Kidney epithelial cell (primary cell): ENCODE measurements around the gene HIBADH. TPM values are rescaled to one million over a fixed set of nuclear protein-coding genes. Genes with fewer than 3 reads are reported as not detected.
A peak's percentile ranks its signal among the peaks of the same experiment; 100 is the strongest.
"Not testable (repeated sequence)": the region's sequence is repeated elsewhere in the genome, so short reads cannot be mapped to it uniquely, and the experiment has no call there.

Experiments
- DNase-seq: peaks from one replicate; pipeline ENCODE4 v3.0.0-alpha.2; 2010; ENCODE audit warnings: low read depth
- H3K27me3 ChIP-seq: 2 replicates; pipeline ENCODE4 v1.6.0; 2011; ENCODE audit warnings: low read length; ENCODE audit not compliant: control insufficient read depth, insufficient read depth
- H3K36me3 ChIP-seq: 2 replicates; pipeline ENCODE4 v1.5.1; 2011; ENCODE audit warnings: low read length; ENCODE audit not compliant: control insufficient read depth, insufficient read depth
- H3K4me3 ChIP-seq: 2 replicates; pipeline ENCODE4 v1.5.1; 2011; ENCODE audit warnings: low read depth, mild to moderate bottlenecking, control low read depth, low read length
- total RNA-seq: library from RNA; depleted of rRNA; stranded (reverse); fragments of >200 nt; gene quantifications from 2 replicates; pipeline ENCODE4 v1.2.3, GENCODE V29; 2015
- TF ChIP-seq, protein P1 (sequence below): IDR thresholded peaks from 2 replicates; pipeline ENCODE4 v1.5.1; 2011; ENCODE audit warnings: mild to moderate bottlenecking, moderate library complexity, low read length, control low read depth, inconsistent platforms; ENCODE audit not compliant: insufficient read depth, poor library complexity, severe bottlenecking

Gene HIBADH
- total RNA-seq, 1 donor from 2014 or later, result 44.3 TPM

GRCh38 chr7:27678617-27679260 lies 16.1 kb upstream of the HIBADH start:
- Histone ChIP-seq H3K27me3 (no peaks in the 10 kb centered on the region), H3K4me3 (no peak overlapping the region), H3K36me3 (no peaks in the 10 kb centered on the region)
- DNase-seq, result no peak
- TF ChIP-seq, protein P1, sequence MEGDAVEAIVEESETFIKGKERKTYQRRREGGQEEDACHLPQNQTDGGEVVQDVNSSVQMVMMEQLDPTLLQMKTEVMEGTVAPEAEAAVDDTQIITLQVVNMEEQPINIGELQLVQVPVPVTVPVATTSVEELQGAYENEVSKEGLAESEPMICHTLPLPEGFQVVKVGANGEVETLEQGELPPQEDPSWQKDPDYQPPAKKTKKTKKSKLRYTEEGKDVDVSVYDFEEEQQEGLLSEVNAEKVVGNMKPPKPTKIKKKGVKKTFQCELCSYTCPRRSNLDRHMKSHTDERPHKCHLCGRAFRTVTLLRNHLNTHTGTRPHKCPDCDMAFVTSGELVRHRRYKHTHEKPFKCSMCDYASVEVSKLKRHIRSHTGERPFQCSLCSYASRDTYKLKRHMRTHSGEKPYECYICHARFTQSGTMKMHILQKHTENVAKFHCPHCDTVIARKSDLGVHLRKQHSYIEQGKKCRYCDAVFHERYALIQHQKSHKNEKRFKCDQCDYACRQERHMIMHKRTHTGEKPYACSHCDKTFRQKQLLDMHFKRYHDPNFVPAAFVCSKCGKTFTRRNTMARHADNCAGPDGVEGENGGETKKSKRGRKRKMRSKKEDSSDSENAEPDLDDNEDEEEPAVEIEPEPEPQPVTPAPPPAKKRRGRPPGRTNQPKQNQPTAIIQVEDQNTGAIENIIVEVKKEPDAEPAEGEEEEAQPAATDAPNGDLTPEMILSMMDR, result no peak

DNA sequence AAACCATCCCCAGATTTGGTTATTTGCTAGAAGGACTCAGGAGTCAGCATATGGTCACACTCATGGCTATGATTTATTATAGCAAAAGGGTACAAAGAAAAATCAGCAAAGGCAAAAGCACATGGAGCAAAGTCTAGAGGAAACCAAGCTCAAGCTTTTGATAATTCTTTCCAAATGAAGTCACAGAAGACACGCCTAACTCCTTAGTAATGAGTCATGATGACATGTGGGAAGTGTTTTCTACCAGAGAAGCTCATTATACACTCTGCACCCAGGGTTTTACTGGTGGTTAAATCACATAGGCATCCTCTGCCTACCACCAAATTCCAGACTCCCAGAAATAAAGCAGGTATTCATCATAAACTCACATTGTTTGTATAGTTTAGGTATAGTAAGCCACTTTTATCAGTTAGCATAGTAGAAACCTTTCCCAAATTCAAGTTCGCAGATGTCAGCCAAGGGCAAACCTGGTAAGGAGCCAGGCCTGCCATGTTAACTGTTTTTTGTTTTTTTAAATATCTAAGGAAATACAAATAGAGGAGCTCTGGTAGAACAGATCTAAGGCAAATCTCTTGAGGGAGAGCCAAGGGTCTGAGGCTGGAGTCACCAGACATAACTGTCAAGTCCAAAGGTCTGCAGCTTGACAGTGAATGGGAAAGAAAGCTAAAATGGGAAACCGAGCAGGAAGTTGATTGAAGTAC lies 15.4 kb upstream of the HIBADH start:
- Histone ChIP-seq H3K4me3 (no peak overlapping the region), H3K27me3 (no peaks in the 10 kb centered on the region), H3K36me3 (no peaks in the 10 kb centered on the region)
- TF ChIP-seq, protein P1, result no peak
- DNase-seq, result peak; percentile 94

- DNase-seq, H3K36me3 ChIP-seq, H3K4me3 ChIP-seq, H3K27me3 ChIP-seq: not testable (repeated sequence)
These were observed 11.4 kb upstream of the HIBADH start for GRCh38 chr7:27674126-27674525.

- no peak for DNase-seq
- TF ChIP-seq, protein P1, result no peak
- H3K4me3 ChIP-seq, result no peak overlapping the region
These were observed 9.0 kb upstream of the HIBADH start for GRCh38 chr7:27671675-27672074.

DNA sequence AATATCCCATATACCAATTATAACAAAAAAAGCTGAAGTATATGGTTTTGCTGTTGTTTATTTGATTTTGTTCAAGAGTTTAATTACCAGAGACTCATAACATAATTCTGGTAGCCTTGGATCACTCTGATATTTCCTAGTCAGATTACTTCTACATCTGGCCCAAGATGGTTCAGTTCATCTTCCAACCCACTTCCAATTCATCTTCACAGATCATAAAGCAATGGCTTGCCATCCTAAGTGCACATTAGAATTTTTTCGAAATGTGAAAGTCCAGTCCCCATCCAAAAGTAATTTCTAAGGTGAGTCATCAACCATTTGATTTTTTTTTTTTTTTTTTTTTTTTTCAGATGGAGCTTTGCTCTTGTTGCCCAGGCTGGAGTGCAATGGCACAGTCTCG lies 8.0 kb upstream of the HIBADH start:
- TF ChIP-seq, protein P1, result no peak
- no peak for DNase-seq
- no peak overlapping the region for H3K4me3 ChIP-seq
- H3K36me3 ChIP-seq, result no peaks in the 10 kb centered on the region
- H3K27me3 ChIP-seq, result no peaks in the 10 kb centered on the region

More at GRCh38 chr7:27671675-27672074, 9.0 kb upstream of the HIBADH start:
- H3K36me3 ChIP-seq, result no peaks in the 10 kb centered on the region
- H3K27me3 ChIP-seq, result no peaks in the 10 kb centered on the region

GRCh38 chr7:27670177-27670576 lies 7.5 kb upstream of the HIBADH start:
- no peak for DNase-seq
- H3K4me3 ChIP-seq, result no peak overlapping the region
- TF ChIP-seq, protein P1, result no peak
- H3K27me3 ChIP-seq, result no peaks in the 10 kb centered on the region
- no peaks in the 10 kb centered on the region for H3K36me3 ChIP-seq
